Neural progenitor cell (in vitro differentiated cells): ENCODE data around the gene FHL1.

ENCODE experiments used
- CTCF ChIP-seq: fragments of 200-600 bp; sonication (generic); IDR thresholded peaks from 2 replicates; pipeline ENCODE4 v1.5.1; 2017; ENCODE audit warnings: antibody characterized with exemption, mild to moderate bottlenecking
- EZH2 ChIP-seq: fragments of 200-600 bp; sonication (generic); IDR thresholded peaks from 2 replicates; pipeline ENCODE4 v1.6.1; 2017; ENCODE audit warnings: antibody characterized with exemption, mild to moderate bottlenecking, moderate library complexity

GRCh38 chrX:136147315-136147901, at the start of gene FHL1:
- TF ChIP-seq CTCF (no peak), EZH2 (no peak)
